Endothelial cell (in vitro differentiated cells): ENCODE measurements around the gene ZNF175. TPM values are rescaled to one million over a fixed set of nuclear protein-coding genes. Genes with fewer than 3 reads are reported as not detected.

Experiments
- DNase-seq: peaks from one replicate; pipeline ENCODE4 v3.0.0; 2021; ENCODE audit warnings: low spot score
- H3K27ac Mint-ChIP-seq: one replicate; pipeline ENCODE4 v1.8.0; 2021; ENCODE audit warnings: mixed read lengths, inconsistent platforms; ENCODE audit not compliant: unreplicated experiment
- H3K27me3 Mint-ChIP-seq: one replicate; pipeline ENCODE4 v1.8.0; 2021; ENCODE audit warnings: mild to moderate bottlenecking, moderate library complexity, mixed read lengths, inconsistent platforms; ENCODE audit not compliant: unreplicated experiment
- H3K36me3 Mint-ChIP-seq: one replicate; pipeline ENCODE4 v1.8.0; 2021; ENCODE audit warnings: mild to moderate bottlenecking, low read depth, mixed read lengths, inconsistent platforms; ENCODE audit not compliant: unreplicated experiment
- H3K4me1 Mint-ChIP-seq: one replicate; pipeline ENCODE4 v1.8.0; 2021; ENCODE audit warnings: mild to moderate bottlenecking, mixed read lengths, inconsistent platforms; ENCODE audit not compliant: unreplicated experiment
- H3K4me3 Mint-ChIP-seq: one replicate; pipeline ENCODE4 v1.8.0; 2021; ENCODE audit warnings: mild to moderate bottlenecking, mixed read lengths, inconsistent platforms; ENCODE audit not compliant: unreplicated experiment
- H3K9me3 Mint-ChIP-seq: one replicate; pipeline ENCODE4 v1.8.0; 2021; ENCODE audit warnings: mixed read lengths, inconsistent platforms; ENCODE audit not compliant: unreplicated experiment
- CTCF ChIP-seq: fragments of 200-600 bp; sonication (generic); IDR thresholded peaks from one replicate; pipeline ENCODE4 v1.5.0; 2021; ENCODE audit warnings: antibody characterized with exemption; ENCODE audit not compliant: unreplicated experiment
- total RNA-seq: library from RNA; stranded (reverse); fragmentation: NEBNext Ultra II Directional; extraction: Animal tissue kit (Norgen Biotek cat#: 25700); gene quantifications from one replicate; pipeline ENCODE4 v1.2.1, GENCODE V29; 2021; ENCODE audit not compliant: unreplicated experiment

Gene ZNF175
- total RNA-seq, 1 donor from 2014 or later = 18.3 TPM

- Mint-ChIP-seq H3K4me3 (peak overlapping the region; percentile 14), H3K36me3 (no peaks in the 10 kb centered on the region), H3K4me1 (peaks cover 63% of the 10 kb centered on the region), H3K9me3 (no peaks in the 10 kb centered on the region), H3K27ac (peak overlapping the region; percentile 98), H3K27me3 (peaks cover 23% of the 10 kb centered on the region)
- peak; percentile 54 for DNase-seq
- no peak for TF ChIP-seq CTCF
Measured at GRCh38 chr19:51546650-51547396, 24.3 kb upstream of the ZNF175 start.

- Mint-ChIP-seq H3K27me3 (peaks cover 22% of the 10 kb centered on the region), H3K4me3 (peak overlapping the region; percentile 74), H3K27ac (peak overlapping the region; percentile 98), H3K9me3 (no peaks in the 10 kb centered on the region), H3K36me3 (no peaks in the 10 kb centered on the region), H3K4me1 (peaks cover 63% of the 10 kb centered on the region)
- TF ChIP-seq CTCF = no peak
- DNase-seq = no peak
Measured at GRCh38 chr19:51547397-51548212, 23.5 kb upstream of the ZNF175 start.

- Mint-ChIP-seq H3K27me3 (peaks cover 22% of the 10 kb centered on the region), H3K9me3 (no peaks in the 10 kb centered on the region), H3K27ac (peak overlapping the region; percentile 98), H3K4me1 (peaks cover 62% of the 10 kb centered on the region), H3K4me3 (peak overlapping the region; percentile 74), H3K36me3 (no peaks in the 10 kb centered on the region)
- no peak for TF ChIP-seq CTCF
- no peak for DNase-seq
Measured at GRCh38 chr19:51548213-51548651, 22.9 kb upstream of the ZNF175 start.

GRCh38 chr19:51548891-51549305, 22.2 kb upstream of the ZNF175 start:
- peak overlapping the region; percentile 98 for H3K27ac Mint-ChIP-seq
- DNase-seq = no peak
- H3K4me1 Mint-ChIP-seq = peaks cover 58% of the 10 kb centered on the region
- TF ChIP-seq CTCF = no peak
- no peaks in the 10 kb centered on the region for H3K36me3 Mint-ChIP-seq
- no peaks in the 10 kb centered on the region for H3K9me3 Mint-ChIP-seq
- H3K27me3 Mint-ChIP-seq = peaks cover 22% of the 10 kb centered on the region
- H3K4me3 Mint-ChIP-seq = peak overlapping the region; percentile 62
